Uterus (tissue), 2 donors: ENCODE data around the gene NDEL1.

ENCODE experiments used
- POLR2A ChIP-seq, 2 donors: fragments of 450-650 bp; IDR thresholded peaks; one replicate each; pipeline ENCODE4 v1.6.1; 2016; ENCODE audit warnings: antibody characterized with exemption in 2 of 2, mild to moderate bottlenecking in 1 of 2, moderate library complexity in 1 of 2
- TF ChIP-seq, protein P1 (sequence below), 4 experiments: fragments of 200-600 bp in 2 of 4; fragments of 450-650 bp in 2 of 4; sonication (generic) in 2 of 4; IDR thresholded peaks; one replicate each; pipeline ENCODE4 v1.5.1; 2016 to 2019; ENCODE audit warnings: antibody characterized with exemption in 4 of 4, mild to moderate bottlenecking in 2 of 4, moderate library complexity in 1 of 4

DNA sequence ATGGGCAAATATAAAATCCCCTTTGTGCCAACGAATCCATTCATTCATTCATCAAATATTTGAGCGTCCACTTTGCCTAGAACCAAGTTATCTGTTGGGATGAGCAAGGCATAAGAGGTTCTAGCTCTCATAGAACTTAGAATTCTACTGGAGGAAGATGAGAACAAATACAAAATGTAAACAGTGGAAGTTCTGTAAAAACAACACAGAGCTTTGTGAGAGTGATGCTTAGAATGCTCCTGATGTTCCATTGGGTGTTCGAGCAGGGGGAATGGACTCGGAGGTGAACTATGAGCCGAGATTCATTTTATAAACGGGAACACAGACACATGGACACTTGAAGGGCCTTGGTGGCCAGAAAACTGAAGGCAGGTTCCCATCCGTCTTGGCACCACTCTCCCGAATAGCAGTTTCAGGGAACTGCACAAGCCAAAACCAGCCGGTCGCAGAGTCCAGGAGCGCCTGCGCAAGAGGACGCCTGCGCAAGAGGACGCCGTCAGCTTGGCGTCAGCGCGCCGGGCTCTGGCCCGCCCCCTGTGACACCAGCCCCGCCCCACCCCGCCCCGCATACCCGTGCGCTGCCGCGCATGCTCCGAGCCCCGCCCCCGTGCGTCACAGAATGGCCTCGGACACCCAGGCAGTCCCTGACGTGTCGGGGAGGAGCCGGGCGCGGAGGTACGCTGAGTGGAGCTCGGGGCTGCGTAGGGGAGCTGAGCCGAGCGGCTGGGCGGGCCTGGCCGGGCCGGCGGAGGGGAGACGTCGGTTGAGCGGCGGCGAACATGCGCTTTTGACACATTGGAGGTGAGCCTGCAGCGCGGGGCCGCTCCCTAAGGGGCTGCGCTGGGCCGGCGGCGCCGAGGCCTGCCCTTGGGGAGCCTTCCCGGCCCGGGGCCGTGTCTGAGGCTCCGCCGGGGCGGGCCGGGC is at the start of gene NDEL1:
- TF ChIP-seq, protein P1, sequence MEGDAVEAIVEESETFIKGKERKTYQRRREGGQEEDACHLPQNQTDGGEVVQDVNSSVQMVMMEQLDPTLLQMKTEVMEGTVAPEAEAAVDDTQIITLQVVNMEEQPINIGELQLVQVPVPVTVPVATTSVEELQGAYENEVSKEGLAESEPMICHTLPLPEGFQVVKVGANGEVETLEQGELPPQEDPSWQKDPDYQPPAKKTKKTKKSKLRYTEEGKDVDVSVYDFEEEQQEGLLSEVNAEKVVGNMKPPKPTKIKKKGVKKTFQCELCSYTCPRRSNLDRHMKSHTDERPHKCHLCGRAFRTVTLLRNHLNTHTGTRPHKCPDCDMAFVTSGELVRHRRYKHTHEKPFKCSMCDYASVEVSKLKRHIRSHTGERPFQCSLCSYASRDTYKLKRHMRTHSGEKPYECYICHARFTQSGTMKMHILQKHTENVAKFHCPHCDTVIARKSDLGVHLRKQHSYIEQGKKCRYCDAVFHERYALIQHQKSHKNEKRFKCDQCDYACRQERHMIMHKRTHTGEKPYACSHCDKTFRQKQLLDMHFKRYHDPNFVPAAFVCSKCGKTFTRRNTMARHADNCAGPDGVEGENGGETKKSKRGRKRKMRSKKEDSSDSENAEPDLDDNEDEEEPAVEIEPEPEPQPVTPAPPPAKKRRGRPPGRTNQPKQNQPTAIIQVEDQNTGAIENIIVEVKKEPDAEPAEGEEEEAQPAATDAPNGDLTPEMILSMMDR (IDR thresholded peaks at IDR 0.05), result peak in 1 of 4 experiments; percentile 29
- TF ChIP-seq POLR2A (IDR thresholded peaks at IDR 0.05), result peak; percentile 99 to 100
